ENCODE results near the gene NCMAP.
A peak's percentile ranks its signal among the peaks of the same experiment; 100 is the strongest.

Gene NCMAP

DNA sequence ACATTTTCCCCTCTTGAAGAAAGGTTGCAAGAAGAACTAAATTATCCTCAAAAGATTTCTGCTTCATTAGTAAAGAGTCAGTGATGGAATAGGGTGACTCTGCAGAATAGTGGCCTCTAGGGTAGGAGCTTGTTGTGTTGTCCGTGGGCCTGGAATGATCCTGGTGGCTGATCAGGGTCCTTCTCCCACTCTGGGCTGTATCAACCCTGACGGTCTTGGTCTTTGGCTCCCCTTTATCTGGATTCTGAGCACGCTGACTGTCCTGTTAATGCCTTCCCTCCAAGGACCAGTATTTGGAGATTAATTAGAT, 50.4 kb downstream of the NCMAP start:
- no peak for DNase-seq
- intact Hi-C loops (cut with DNase I), result no loop called here

DNA sequence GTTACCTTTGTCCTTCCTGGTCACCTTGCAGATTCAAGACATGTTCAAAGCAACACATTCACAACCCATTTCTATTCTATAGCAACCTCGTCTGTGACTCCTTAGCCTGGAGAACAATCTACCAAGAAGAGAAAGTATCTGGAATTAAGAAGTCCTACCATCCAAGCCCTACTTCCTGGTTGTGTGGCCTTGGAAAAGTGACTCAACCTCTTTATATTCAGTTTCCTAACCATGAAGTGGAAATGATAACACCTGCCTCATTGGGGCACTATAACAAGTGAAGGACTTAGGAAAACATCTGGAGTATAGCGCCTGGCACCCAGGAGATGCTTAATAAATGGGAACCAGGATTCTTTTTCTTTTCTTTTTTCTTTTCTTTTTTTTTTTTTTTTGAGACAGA, 50.7 kb downstream of the NCMAP start:
- intact Hi-C loops (cut with DNase I), result no loop called here
- DNase-seq, result no peak

DNA sequence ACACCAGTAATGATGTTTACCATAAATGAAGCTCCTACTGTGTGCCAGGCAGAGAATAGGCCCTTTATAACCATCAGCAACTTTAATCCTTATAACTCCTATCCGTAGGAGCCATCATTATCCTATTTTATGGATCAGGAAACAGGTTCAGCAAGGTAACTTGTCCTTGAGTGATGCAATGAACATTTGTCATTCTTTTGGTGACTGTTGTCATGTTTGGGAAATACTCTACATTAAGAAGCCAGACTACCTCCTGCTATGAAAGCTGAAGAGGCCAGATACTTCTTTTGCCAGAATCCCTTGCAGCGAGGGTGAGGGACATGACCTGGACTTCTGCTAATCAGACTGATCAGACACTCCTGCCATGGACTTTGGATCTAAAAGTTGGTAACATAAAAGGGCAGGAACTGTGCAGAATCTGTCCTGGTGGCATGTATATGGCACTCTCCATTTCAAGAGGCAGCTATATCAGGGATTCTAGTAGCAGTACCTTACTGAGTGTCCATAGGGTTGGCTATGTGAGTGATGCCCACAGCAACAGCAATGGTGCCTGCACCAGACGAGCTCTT, 54.1 kb downstream of the NCMAP start:
- intact Hi-C loops (cut with DNase I), result no loop called here
- DNase-seq, result no peak

DNA sequence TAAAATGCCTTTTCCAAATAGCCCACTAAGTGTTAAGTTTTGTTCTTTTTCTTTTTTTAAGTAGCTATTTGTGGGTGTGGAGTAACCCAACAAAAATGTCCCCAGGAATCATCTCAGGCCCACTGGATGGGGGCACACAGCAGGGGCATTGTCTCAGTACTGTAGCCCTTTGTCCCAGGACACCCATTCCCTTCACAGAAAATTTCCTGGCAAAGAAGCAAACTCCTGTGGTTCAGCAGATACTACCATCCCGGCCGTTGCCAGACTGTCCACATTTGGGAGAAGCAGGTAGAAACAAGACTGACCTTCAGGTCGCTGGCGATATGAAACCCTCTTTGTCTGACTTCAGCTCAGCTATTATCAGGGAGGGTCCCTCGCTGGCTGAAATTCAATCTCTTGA, 63.5 kb downstream of the NCMAP start:
- peak in 6 of 10 donors; percentile 16 to 90 (median 52) for DNase-seq
- intact Hi-C loops (cut with DNase I), result no loop called here

DNA sequence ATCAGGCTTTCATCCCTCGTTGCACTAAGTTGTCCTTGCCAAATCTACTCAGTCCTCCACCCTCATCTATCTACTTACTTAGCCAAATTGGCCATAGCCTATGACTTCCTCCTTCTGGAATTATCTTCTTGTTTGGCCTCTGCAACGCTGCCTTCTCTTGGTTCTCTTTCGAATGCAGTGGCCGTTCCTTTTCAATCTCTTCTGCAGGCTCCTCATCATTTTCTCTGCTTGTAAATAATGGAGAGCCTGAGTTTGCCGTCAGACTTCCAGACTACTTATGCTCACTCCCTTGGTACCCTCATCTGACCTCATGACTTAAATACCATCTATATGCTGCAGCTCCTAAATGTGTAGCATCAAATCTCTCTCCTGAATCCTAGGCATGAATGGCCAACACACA, 64.8 kb downstream of the NCMAP start:
- intact Hi-C loops (cut with DNase I), result no loop called here
- DNase-seq, result no peak

DNA sequence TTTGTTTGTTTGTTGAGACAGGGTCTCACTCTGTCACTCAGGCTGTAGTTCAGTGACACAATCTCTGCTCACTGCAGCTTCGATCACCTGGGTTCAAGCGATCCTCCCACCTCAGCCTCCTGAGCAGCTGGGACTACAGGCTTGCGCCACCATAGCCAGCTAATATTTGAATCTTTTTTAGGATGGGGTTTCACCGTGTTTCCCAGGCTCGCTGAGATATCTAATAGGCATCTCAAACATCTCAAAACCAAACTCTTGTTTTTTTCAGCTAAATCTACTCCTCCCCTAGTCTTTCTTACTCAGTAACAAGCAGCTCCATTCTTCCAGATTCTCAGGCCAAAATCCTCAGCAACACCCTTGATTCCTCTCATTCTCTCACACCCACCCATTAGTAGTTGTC, 65.2 kb downstream of the NCMAP start:
- no peak for DNase-seq
- intact Hi-C loops (cut with DNase I), result no loop called here

DNA sequence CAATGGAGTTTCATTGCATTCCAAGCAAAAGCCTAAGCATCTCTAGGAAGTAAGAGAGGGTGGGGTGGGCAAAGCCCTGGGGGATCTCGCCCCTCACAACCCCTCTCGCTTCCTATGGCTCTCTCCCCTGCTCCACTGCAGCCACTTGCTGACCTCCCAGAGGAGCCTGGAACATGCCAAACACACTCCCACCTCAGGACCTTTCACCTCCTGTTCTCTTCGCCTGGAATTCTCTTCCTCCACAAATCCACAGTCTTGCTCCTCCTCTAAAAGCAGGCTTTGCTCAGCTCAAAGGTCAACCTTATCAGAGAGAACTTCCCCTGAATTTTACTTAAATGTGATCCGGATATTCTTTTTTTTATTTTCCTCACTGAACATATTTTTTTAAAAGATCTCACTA, 66.3 kb downstream of the NCMAP start:
- intact Hi-C loops (cut with DNase I), result no loop called here
- no peak for DNase-seq

DNA sequence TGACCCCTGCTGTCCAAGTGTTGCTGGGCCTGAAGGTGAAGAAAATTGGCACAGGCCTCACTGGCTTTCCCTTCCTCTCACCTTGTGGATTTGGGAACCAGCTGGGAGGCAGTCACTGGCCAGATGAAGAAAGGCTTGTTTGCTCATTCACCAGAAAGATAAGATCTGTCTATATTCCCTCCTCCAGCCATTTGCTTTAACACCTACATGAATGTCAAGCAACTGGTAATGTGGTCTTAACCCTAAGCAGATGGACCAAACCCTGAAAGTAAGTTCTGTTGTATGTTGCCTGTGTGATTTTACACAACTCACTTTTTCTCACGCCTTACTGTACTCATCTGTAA, 76.9 kb downstream of the NCMAP start:
- intact Hi-C loops (cut with DNase I), result no loop called here
- DNase-seq, result no peak

DNA sequence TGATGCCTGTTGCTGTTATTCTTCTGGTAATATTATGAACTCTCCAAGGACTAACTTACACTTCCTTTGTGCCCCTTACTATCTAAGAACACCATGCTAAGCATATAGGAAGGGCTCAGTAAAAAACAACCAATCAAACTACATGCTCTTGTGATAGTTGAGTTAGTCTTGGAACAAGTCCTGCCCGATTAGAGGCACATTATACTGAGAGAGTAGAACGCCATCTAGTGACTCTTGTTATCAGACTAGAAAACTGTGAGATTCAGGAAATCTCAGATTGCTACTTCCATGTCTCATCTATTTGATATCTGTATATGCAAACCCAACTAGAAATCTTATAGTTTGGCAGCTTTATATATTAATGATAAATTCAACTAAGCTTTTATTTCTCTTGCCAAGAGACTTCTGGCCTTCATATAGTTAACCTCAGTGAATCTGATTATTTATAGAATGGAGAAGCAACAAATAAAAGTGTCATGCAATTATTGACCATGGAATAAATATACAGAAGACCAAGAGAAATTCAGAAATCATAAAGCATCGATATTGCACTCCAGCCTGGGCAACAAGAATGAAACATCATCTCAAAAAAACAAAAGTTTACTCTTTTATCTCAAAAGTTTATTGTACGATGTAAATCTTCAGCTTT, 79.4 kb downstream of the NCMAP start:
- intact Hi-C loops (cut with DNase I), result loop anchor here (1.0 to 2.0 kb wide), 2 partner anchors 93 to 436 kb away; no protein-coding TSS in a partner anchor
- no peak for DNase-seq

DNA sequence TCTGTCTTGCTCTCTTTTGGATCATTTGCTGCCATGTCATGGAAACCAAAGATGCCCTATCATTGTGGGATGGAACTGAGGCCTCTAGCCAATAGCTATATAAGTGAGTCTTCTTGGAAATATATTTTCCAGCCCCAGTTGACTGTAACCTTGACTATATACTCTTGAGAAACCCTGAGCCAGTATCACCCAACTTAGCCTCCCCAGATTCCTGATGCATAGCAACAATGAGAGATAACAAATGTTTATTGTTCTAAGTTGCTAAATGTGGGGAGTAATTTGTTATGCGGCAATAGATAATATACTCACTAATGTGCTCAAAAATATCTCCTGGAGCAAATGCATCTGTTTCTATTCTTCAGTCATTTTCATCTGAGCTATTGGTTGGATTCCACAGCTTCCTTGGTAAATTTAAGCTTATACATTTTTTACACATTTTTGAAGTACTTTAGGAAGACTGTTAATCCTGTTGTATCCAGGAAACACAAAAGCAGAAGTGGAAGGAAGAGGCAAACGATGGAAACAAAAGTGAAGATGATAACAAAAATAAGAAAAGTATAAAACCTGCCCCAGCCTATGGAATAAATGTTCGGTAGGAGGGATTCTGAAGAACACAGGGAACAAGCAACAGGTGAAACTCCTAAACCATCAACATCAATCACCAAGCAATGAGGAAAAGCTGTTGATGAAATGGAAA, 80.9 kb downstream of the NCMAP start:
- no peak for DNase-seq
- intact Hi-C loops (cut with DNase I), result no loop called here

DNA sequence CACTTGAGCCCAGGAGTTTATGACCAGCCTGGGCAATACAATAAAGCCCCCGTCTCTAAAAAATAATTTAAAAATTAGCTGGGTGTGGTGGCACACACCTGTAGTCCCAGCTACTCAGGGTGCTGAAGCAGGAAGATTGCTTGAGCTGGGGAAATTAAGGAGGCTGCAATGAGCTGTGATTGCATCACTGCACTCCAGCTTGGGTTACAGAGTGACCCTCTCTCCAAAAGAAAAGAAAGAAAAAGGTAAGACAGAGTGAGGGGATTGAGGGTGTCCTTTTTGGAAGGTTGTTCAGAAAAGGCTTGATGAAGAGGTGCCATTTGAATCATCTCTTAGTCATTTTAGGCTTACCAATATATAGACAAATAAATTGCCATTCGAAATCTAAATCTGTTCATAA, 83.2 kb downstream of the NCMAP start:
- intact Hi-C loops (cut with DNase I), result no loop called here
- DNase-seq, result no peak

DNA sequence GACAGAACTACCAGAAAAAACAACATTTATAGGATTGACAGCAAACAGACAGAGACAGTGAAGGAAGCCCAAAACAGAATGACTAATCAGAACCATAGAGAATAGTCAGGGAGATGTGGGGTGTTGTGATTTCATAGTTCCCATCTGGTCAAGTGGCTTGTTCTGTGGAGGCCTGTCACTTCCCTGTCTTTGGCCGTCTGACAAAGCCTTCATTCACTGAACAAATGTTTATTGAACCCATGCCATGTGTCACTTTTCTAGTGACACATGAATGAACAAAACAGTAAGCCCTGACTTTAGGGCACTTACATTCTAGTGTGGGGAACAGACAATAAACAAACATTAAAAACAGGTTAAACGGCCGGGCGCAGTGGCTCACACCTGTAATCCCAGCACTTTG, 84.0 kb downstream of the NCMAP start:
- no peak for DNase-seq
- intact Hi-C loops (cut with DNase I), result loop anchor here (5.0 kb wide), 1 partner anchor 223 kb away; the partner anchor contains the start of gene NIPAL3

DNA sequence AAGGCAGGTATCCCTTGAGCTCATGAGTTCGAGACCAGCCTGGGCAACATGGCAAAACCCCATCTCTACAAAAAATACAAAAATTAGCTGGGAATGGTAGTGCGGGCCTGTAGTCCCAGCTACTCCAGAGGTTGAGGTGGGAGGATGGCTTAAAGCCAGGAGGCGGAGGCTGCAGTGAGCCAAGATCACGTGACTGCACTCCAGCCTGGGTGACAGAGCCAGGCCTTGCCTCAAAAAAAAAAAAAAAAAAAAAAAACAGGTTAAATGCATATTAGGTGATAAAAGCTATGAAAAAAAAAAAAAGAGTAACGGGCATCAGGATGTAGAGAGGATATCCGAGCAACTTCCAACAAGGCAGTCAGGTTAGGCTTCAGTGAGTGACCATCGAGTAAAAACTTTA, 84.4 kb downstream of the NCMAP start:
- DNase-seq, result peak in 1 of 10 donors; percentile 63
- intact Hi-C loops (cut with DNase I), result loop anchor here (5.0 kb wide), 1 partner anchor 223 kb away; the partner anchor contains the start of gene NIPAL3

DNA sequence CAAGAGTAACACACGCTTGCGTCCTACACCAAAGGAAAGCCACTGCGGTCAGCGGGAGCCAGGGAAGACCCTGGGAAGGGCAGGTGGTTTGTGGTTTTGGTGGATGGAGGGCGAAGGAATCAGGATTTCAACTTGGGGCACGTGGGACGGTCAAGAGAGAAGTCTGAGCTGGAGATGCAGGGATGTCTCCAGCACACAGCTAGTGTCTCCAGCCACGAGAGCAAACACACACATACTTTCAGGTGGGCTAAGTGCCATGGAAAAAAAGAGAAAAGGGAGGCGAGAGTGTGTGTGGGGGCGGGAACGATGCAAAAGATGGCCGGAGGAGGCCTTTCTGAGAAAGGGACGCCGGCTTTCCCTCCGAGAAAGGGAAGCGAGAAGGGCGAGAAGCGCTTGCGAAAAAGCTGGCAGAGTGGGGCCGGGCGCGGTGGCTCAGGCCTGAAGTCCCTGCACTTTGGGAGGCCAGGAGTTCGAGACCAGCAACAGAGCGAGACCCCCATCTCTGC, 85.8 kb downstream of the NCMAP start:
- intact Hi-C loops (cut with DNase I), result loop anchor here (5.0 kb wide), 1 partner anchor 224 kb away; the partner anchor contains the start of gene NIPAL3
- DNase-seq, result peak in 3 of 10 donors; percentile 37 to 89 (median 84)

DNA sequence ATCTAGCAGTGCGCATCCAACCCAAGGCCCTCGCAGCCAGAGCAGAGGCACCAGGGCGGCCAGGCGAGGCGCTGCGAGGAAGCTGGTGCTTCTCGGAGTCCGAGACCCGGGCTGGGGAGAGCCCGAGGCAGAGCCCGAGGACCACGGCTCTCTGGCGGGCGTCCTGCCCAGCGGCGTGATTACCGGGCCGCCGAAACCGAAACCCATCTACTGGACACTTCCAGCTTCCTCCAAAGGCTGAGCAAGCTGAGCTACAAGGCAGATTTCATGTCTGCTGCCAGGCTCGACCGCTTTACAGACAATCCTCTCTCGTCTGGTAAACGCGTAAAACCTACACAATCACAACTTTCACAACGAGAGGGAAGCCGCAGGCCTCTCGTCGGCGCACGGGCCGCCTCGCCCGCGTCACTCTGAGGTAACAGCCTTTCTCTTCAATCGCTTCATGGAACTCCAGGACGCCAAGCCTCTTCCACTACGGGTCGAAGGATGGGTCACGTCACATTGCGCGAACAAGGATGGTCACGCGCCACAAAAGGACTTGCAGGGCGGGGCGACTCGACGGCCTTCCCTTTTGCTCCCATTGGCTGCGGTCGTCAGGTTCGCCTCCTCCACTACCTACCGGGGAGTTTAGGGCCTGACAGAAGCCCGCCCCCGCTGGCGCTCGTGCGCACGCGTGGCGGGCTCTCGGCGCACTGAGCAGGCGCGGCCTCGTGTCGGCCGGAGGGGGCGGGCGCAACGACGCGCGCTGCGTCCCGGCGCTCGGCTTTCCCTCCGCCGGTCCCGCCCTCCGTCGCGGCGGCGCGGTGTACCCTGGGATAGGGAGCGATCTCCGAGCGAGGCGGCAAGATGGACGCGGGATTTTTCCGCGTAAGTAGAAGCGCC, 86.8 kb downstream of the NCMAP start, which contains the start of gene SRRM1:
Gene SRRM1 (plus strand): TSS at position 822 of the 882 bp plus-strand sequence. CDS start 25 bp downstream, at position 847.
- intact Hi-C loops (cut with DNase I), result loop anchor here (1.0 to 5.0 kb wide), 2 partner anchors 103 to 225 kb away; partner anchors contain the start of genes CLIC4 and NIPAL3
- peak; percentile 98 to 100 (median 100) for DNase-seq

DNA sequence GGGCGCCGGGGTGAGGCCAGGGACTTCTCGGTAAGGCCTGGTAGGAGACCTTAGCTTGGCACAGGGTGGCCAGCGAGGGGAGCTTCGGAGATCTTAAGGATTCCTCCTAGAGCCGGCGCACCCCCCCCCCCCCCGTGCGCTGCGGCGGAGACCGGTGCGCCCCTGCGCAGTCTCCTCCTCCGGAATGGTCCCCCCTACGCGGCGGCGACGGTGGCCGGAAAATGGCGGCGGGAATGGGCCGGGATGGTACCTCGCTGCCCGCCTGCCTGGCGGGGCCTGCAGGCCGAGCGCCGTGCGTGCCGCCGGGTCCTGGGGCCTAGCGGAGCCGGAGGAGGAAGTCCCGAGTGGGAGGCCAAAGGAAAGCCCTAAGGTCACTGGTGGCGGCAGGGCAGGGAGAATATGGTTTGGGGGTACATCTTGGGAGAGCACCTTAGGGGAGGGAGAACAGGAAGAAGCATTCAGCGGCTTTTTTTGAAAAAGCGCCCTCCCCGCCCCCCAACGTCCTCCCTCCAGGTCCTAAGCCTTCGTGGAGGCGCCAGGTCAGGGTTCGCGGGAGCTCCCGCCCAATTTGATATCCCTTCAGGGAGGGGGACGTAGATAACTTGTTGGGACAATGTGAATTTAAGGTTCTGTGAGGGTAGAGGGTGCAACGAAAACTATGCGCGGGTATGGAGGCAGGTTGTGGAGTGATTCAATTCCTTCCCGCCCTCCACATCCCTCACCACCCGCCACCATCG, 87.6 kb downstream of the NCMAP start:
- DNase-seq, result peak in 2 of 10 donors; percentile 31 to 41
- intact Hi-C loops (cut with DNase I), result loop anchor here (1.0 to 5.0 kb wide), 2 partner anchors 102 to 226 kb away; partner anchors contain the start of genes CLIC4 and NIPAL3

DNA sequence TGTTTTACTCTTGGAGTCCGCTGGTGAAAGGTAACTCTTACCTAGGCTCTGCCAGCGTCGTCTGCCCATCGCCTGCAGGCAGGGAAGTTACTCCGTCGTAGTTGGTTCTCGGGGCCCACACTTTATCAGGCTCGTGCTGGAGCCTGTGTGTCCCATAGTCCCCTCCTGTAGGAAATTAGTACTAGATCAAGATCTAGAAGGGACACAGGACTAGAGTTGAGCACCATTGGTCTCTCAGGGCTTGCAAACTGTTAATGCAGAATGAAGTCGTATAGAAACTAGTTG, 88.2 kb downstream of the NCMAP start:
- intact Hi-C loops (cut with DNase I), result loop anchor here (5.0 kb wide), 1 partner anchor 227 kb away; the partner anchor contains the start of gene NIPAL3
- peak in 1 of 10 donors; percentile 43 for DNase-seq

DNA sequence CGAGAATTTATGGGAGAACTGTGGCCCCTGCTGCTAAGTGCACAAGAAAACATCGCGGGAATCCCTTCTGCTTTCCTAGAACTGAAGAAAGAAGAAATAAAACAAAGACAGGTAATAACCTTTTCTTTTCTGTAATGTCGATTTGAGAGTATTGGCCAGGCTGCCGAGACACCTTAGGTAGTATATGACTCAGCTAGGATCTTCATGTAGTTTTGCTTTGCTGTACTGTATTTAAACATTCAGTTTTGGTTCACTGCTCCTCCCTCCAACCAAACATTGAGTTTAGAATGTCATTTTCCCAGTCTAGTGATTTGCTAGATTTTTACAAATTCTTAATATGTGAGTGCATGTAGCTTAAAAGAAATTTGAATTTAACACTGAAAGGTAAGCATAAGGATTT, 93.0 kb downstream of the NCMAP start:
- no peak for DNase-seq
- intact Hi-C loops (cut with DNase I), result no loop called here

DNA sequence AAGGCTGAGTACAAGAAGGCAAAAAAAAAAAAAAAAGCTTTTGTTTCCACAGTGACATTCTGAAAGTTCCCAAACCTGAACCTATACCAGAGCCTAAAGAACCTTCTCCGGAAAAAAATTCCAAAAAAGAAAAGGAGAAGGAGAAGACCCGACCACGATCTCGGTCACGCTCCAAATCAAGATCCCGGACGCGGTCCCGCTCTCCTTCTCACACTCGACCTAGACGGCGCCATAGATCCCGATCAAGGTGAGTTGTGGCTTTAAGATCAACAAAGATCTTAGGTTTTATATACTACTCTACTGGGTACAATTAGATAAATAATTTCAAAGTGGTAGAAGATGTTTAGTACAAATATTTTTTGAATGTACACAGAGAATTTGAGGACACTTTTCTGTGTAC, 96.5 kb downstream of the NCMAP start:
- intact Hi-C loops (cut with DNase I), result no loop called here
- DNase-seq, result peak in 1 of 10 donors; percentile 51

DNA sequence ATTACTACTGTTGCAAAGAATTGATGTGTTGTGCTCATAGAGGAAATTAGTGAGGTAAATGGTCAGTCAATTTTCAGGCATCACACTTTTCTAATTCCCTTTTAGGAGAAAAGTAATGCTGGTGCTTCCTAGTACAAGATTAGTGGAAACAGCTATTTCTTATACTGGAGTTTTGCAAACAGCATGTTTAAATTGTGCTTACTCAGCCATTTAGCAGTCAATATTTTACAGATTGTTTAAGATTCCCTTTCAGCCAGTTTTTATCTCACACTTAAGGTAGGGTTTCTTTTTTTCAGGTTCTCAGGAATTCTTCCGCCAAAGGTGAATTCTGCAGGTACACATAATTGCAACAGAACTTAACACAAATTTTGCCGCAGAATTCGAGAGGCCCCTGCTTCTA, 98.1 kb downstream of the NCMAP start:
- no peak for DNase-seq
- intact Hi-C loops (cut with DNase I), result no loop called here

Measured in posterior cingulate gyrus (tissue), 11 donors.